Motor neuron (in vitro differentiated cells): ENCODE results near the gene IL1RAP. TPM values are rescaled to one million over a fixed set of nuclear protein-coding genes. Genes with fewer than 3 reads are reported as not detected.

ENCODE experiments used
- ATAC-seq, 8 experiments: fragments of 200-7000 bp; cut with Tn5 transposase; replicated peaks in 6 of 8; 2 replicates each; pipeline ENCODE4 v1.8.0; 2021; ENCODE audit warnings: mild to moderate bottlenecking in 8 of 8, moderate library complexity in 8 of 8
- H3K27ac ChIP-seq, 2 donors: fragments of 250-450 bp; sonication (Bioruptor Pico); 2 replicates each; pipeline ENCODE4 v1.9.0; 2021; ENCODE audit warnings: antibody characterized with exemption in 2 of 2, mild to moderate bottlenecking in 2 of 2, moderate library complexity in 1 of 2
- H3K4me1 ChIP-seq, 2 donors: fragments of 250-450 bp; sonication (Bioruptor Pico); replicated peaks in 1 of 2; 2 replicates each; pipeline ENCODE4 v1.6.1; 2021; ENCODE audit warnings: antibody characterized with exemption in 2 of 2, mild to moderate bottlenecking in 2 of 2, moderate library complexity in 1 of 2
- H3K4me3 ChIP-seq, 5 donors: fragments of 250-450 bp; sonication (Bioruptor Pico); 2 replicates each; pipeline ENCODE4 v1.9.0; 2021; ENCODE audit warnings: antibody characterized with exemption in 5 of 5, mild to moderate bottlenecking in 5 of 5, moderate library complexity in 4 of 5
- WGBS, 10 experiments: fragments of 450-650 bp; shearing (Covaris generic); methylation state at CpG; one replicate each; pipeline ENCODE4 v1.0.0; 2022; 5-methylcytosine and 5-hydroxymethylcytosine counted together
- in situ Hi-C, 9 experiments: fragments of 400-800 bp; cut with MboI; loops; one replicate each; pipeline ENCODE4 v1.15.0; 2021; ENCODE audit warnings: low sequenced_read_pairs in 9 of 9, low pct_unique_long_range_greater_than_20kb in 2 of 9; ENCODE audit not compliant: unreplicated experiment in 9 of 9
- total RNA-seq, 8 experiments: library from RNA; unstranded; fragments of 300-600 nt; gene quantifications; 2 replicates each; pipeline versions ENCODE4 v1.2.3 to v1.2.4, GENCODE V29; 2022

Gene IL1RAP
- total RNA-seq, 8 experiments from 2014 or later = 1.9 to 31.3 (median 4.1) TPM

GRCh38 chr3:190534386-190534785 lies 20.5 kb downstream of the IL1RAP start:
- WGBS, 10 experiments = 3 to 100% (median 63%) methylated on average over 1 to 4 of the region's 4 CpGs; no CpG with 5 or more reads in 2 of the 10 experiments
- H3K4me3 ChIP-seq = no peak overlapping the region
- H3K4me1 ChIP-seq = peaks cover 0 to 16% of the 10 kb centered on the region in 2 donors
- in situ Hi-C loops = no loop called here
- peak in 1 of 8 experiments; percentile 9 for ATAC-seq
- H3K27ac ChIP-seq = peak overlapping the region in 1 of 2 donors; percentile 16

GRCh38 chr3:190534986-190535385 lies 21.1 kb downstream of the IL1RAP start:
- in situ Hi-C loops = no loop called here
- WGBS, 10 experiments = 71 to 100% (median 97%) methylated on average over 1 to 2 of the region's 2 CpGs; no CpG with 5 or more reads in 2 of the 10 experiments
- no peak overlapping the region for H3K27ac ChIP-seq
- ATAC-seq = no peak
- H3K4me1 ChIP-seq = peaks cover 0 to 16% of the 10 kb centered on the region in 2 donors
- H3K4me3 ChIP-seq = no peak overlapping the region

- Histone ChIP-seq H3K27ac (no peak overlapping the region), H3K4me1 (peaks cover 11 to 22% of the 10 kb centered on the region in 2 donors), H3K4me3 (no peak overlapping the region)
- in situ Hi-C loops = no loop called here
- no peak for ATAC-seq
- 20 to 100% (median 78%) methylated on average over 1 to 3 of the region's 3 CpGs for WGBS, 10 experiments
These were observed 23.3 kb downstream of the IL1RAP start for GRCh38 chr3:190537146-190537545.

- peaks cover 13 to 24% of the 10 kb centered on the region in 2 donors for H3K4me1 ChIP-seq
- 20 to 100% (median 81%) methylated on average over 2 of the region's 2 CpGs; no CpG with 5 or more reads in 4 of the 10 experiments for WGBS, 10 experiments
- in situ Hi-C loops = no loop called here
- no peak overlapping the region for H3K4me3 ChIP-seq
- no peak overlapping the region for H3K27ac ChIP-seq
- ATAC-seq = no peak
These were observed 24.4 kb downstream of the IL1RAP start for GRCh38 chr3:190538288-190538687.

- Histone ChIP-seq H3K27ac (no peak overlapping the region), H3K4me3 (no peak overlapping the region), H3K4me1 (peaks cover 23 to 29% of the 10 kb centered on the region in 2 donors)
- no peak for ATAC-seq
- in situ Hi-C loops = no loop called here
- 76 to 100% (median 93%) methylated on average over 3 of the region's 3 CpGs; no CpG with 5 or more reads in 1 of the 10 experiments for WGBS, 10 experiments
These were observed 25.6 kb downstream of the IL1RAP start for GRCh38 chr3:190539526-190539925.

- in situ Hi-C loops = no loop called here
- Histone ChIP-seq H3K27ac (no peak overlapping the region), H3K4me3 (no peak overlapping the region), H3K4me1 (peaks cover 37 to 39% of the 10 kb centered on the region in 2 donors)
- no peak for ATAC-seq
These were observed 27.1 kb downstream of the IL1RAP start for GRCh38 chr3:190541008-190541407.

GRCh38 chr3:190541560-190541959 lies 27.7 kb downstream of the IL1RAP start:
- in situ Hi-C loops = no loop called here
- H3K27ac ChIP-seq = no peak overlapping the region
- 45 to 100% (median 74%) methylated on average over 1 to 2 of the region's 2 CpGs for WGBS, 10 experiments
- H3K4me3 ChIP-seq = no peak overlapping the region
- H3K4me1 ChIP-seq = peaks cover 43 to 45% of the 10 kb centered on the region in 2 donors
- ATAC-seq = no peak

GRCh38 chr3:190542846-190543245 lies 29.0 kb downstream of the IL1RAP start:
- peaks cover 52 to 57% of the 10 kb centered on the region in 2 donors for H3K4me1 ChIP-seq
- no peak overlapping the region for H3K27ac ChIP-seq
- in situ Hi-C loops = no loop called here
- WGBS, 10 experiments = 20 to 100% (median 40%) methylated on average over 1 of the region's 1 CpG; no CpG with 5 or more reads in 3 of the 10 experiments
- peak in 1 of 8 experiments; percentile 27 for ATAC-seq
- no peak overlapping the region for H3K4me3 ChIP-seq

- H3K27ac ChIP-seq = no peak overlapping the region
- H3K4me1 ChIP-seq = peaks cover 52 to 57% of the 10 kb centered on the region in 2 donors
- WGBS, 10 experiments = 29 to 89% (median 75%) methylated on average over 1 to 3 of the region's 4 CpGs; no CpG with 5 or more reads in 3 of the 10 experiments
- in situ Hi-C loops = no loop called here
- no peak overlapping the region for H3K4me3 ChIP-seq
- ATAC-seq = no peak
These were observed 29.8 kb downstream of the IL1RAP start for GRCh38 chr3:190543671-190544070.

GRCh38 chr3:190545191-190545590 lies 31.3 kb downstream of the IL1RAP start:
- Histone ChIP-seq H3K27ac (peak overlapping the region in 1 of 2 donors; percentile 68), H3K4me1 (peaks cover 52 to 57% of the 10 kb centered on the region in 2 donors), H3K4me3 (no peak overlapping the region)
- ATAC-seq = peak in 5 of 8 experiments; percentile 82 to 95 (median 86)
- in situ Hi-C loops = no loop called here
- 14 to 100% (median 53%) methylated on average over 1 to 4 of the region's 4 CpGs for WGBS, 10 experiments

- H3K4me3 ChIP-seq = no peak overlapping the region
- H3K4me1 ChIP-seq = peaks cover 41 to 52% of the 10 kb centered on the region in 2 donors
- in situ Hi-C loops = no loop called here
- peak in 1 of 8 experiments; percentile 22 for ATAC-seq
- 10 to 90% (median 66%) methylated on average over 1 to 6 of the region's 6 CpGs; no CpG with 5 or more reads in 2 of the 10 experiments for WGBS, 10 experiments
- H3K27ac ChIP-seq = no peak overlapping the region
These were observed 33.1 kb downstream of the IL1RAP start for GRCh38 chr3:190546881-190547510.

GRCh38 chr3:190548031-190548656 lies 34.3 kb downstream of the IL1RAP start:
- peaks cover 40 to 42% of the 10 kb centered on the region in 2 donors for H3K4me1 ChIP-seq
- in situ Hi-C loops = no loop called here
- H3K4me3 ChIP-seq = no peak overlapping the region
- no peak overlapping the region for H3K27ac ChIP-seq
- WGBS, 10 experiments = 79 to 100% (median 96%) methylated on average over 1 to 2 of the region's 2 CpGs; no CpG with 5 or more reads in 4 of the 10 experiments
- no peak for ATAC-seq

GRCh38 chr3:190552021-190552420 lies 38.1 kb downstream of the IL1RAP start:
- H3K4me1 ChIP-seq = peaks cover 6 to 7% of the 10 kb centered on the region in 2 donors
- ATAC-seq = no peak
- H3K4me3 ChIP-seq = no peak overlapping the region
- no peak overlapping the region for H3K27ac ChIP-seq
- in situ Hi-C loops = no loop called here
